22Rv1 (cell line): ENCODE data around the gene TRHDE.
A peak's percentile ranks its signal among the peaks of the same experiment; 100 is the strongest.

Source experiments
- H3K27ac ChIP-seq: fragments of 450-650 bp; 2 replicates; pipeline ENCODE4 v1.5.1; 2017
- CTCF ChIP-seq: fragments of 450-650 bp; IDR thresholded peaks from 2 replicates; pipeline ENCODE4 v1.5.1; 2017; ENCODE audit warnings: mild to moderate bottlenecking
- ZFX ChIP-seq: fragments of 450-650 bp; IDR thresholded peaks from 2 replicates; pipeline ENCODE4 v1.6.1; 2017; ENCODE audit warnings: antibody characterized with exemption, borderline replicate concordance

TRHDE gene

GRCh38 chr12:72406111-72406510 is 133.9 kb downstream of the TRHDE start:
- H3K27ac ChIP-seq: no peak overlapping the region
- no peak for TF ChIP-seq ZFX
- no peak for TF ChIP-seq CTCF

GRCh38 chr12:72432037-72432604 is 160.0 kb downstream of the TRHDE start:
- peak overlapping the region; percentile 54 for H3K27ac ChIP-seq
- TF ChIP-seq ZFX (no peak), CTCF (no peak)

- no peak overlapping the region for H3K27ac ChIP-seq
- TF ChIP-seq ZFX (no peak), CTCF (no peak)
These were observed 161.1 kb downstream of the TRHDE start for GRCh38 chr12:72433298-72433697.

- no peak overlapping the region for H3K27ac ChIP-seq
- no peak for TF ChIP-seq CTCF
- no peak for TF ChIP-seq ZFX
These were observed 162.8 kb downstream of the TRHDE start for GRCh38 chr12:72434999-72435398.

- H3K27ac ChIP-seq: no peak overlapping the region
- TF ChIP-seq ZFX: no peak
- TF ChIP-seq CTCF: no peak
These were observed 170.0 kb downstream of the TRHDE start for GRCh38 chr12:72442217-72442616.

- TF ChIP-seq ZFX (no peak), CTCF (no peak)
- H3K27ac ChIP-seq: no peak overlapping the region
These were observed 172.0 kb downstream of the TRHDE start for GRCh38 chr12:72444125-72444524.

GRCh38 chr12:72444566-72444965 is 172.4 kb downstream of the TRHDE start:
- no peak overlapping the region for H3K27ac ChIP-seq
- TF ChIP-seq CTCF (no peak), ZFX (no peak)
